GM23338 (cell line): ENCODE results near the gene TEKT5. TPM values are rescaled to one million over a fixed set of nuclear protein-coding genes. Genes with fewer than 3 reads are reported as not detected.

Experiments
- ATAC-seq: fragments of 200-7000 bp; cut with Tn5 transposase; 3 replicates; pipeline ENCODE4 v1.9.1; 2020
- DNase-seq: peaks from one replicate; pipeline ENCODE4 v3.0.0-alpha.2; 2015; ENCODE audit warnings: low spot score
- H2AFZ ChIP-seq: fragments of 200-600 bp; sonication (generic); 2 replicates; pipeline ENCODE4 v1.8.0; 2016; ENCODE audit warnings: antibody characterized with exemption, mild to moderate bottlenecking, moderate library complexity
- H3F3A ChIP-seq: fragments of 200-600 bp; sonication (generic); replicated peaks from 2 replicates; pipeline ENCODE4 v1.8.0; 2017; ENCODE audit warnings: antibody characterized with exemption, mixed run types, low read depth
- H3K27ac ChIP-seq: fragments of 200-600 bp; sonication (generic); 2 replicates; pipeline ENCODE4 v1.6.1; 2016; ENCODE audit warnings: low read depth
- H3K27me3 ChIP-seq: fragments of 200-600 bp; sonication (generic); 2 replicates; pipeline ENCODE4 v1.8.0; 2016; ENCODE audit warnings: mild to moderate bottlenecking, mixed run types, moderate library complexity; ENCODE audit not compliant: insufficient read depth
- H3K36me3 ChIP-seq: fragments of 200-600 bp; sonication (generic); 2 replicates; pipeline ENCODE4 v1.8.0; 2016; ENCODE audit warnings: mild to moderate bottlenecking; ENCODE audit not compliant: insufficient read depth
- H3K4me1 ChIP-seq: fragments of 200-600 bp; sonication (generic); 2 replicates; pipeline ENCODE4 v1.8.0; 2016; ENCODE audit warnings: mild to moderate bottlenecking, moderate library complexity; ENCODE audit not compliant: insufficient read depth
- H3K4me2 ChIP-seq: fragments of 200-600 bp; sonication (generic); 2 replicates; pipeline ENCODE4 v1.7.1; 2017; ENCODE audit warnings: mixed run types
- H3K4me3 ChIP-seq: fragments of 200-600 bp; sonication (generic); 2 replicates; pipeline ENCODE4 v1.6.1; 2016; ENCODE audit warnings: mixed run types
- H3K79me2 ChIP-seq: fragments of 200-600 bp; sonication (generic); replicated peaks from 2 replicates; pipeline ENCODE4 v1.8.0; 2017; ENCODE audit warnings: mild to moderate bottlenecking; ENCODE audit not compliant: insufficient read depth
- H3K9me2 ChIP-seq: fragments of 200-600 bp; sonication (generic); 2 replicates; pipeline ENCODE4 v1.8.0; 2017; ENCODE audit not compliant: insufficient read depth
- H4K20me1 ChIP-seq: fragments of 200-600 bp; sonication (generic); replicated peaks from 2 replicates; pipeline ENCODE4 v1.8.0; 2017; ENCODE audit warnings: mild to moderate bottlenecking; ENCODE audit not compliant: insufficient read depth
- H3K27ac Mint-ChIP-seq: 2 replicates; pipeline ENCODE4 v1.8.0; 2020; ENCODE audit warnings: inconsistent platforms, mild to moderate bottlenecking, moderate library complexity, mixed read lengths
- H3K27me3 Mint-ChIP-seq: 3 replicates; pipeline ENCODE4 v1.8.0; 2022; ENCODE audit warnings: low read depth, mild to moderate bottlenecking, moderate library complexity, mixed read lengths, inconsistent platforms; ENCODE audit not compliant: insufficient read depth, poor library complexity
- H3K36me3 Mint-ChIP-seq: 3 replicates; pipeline ENCODE4 v1.8.0; 2021; ENCODE audit warnings: low read depth, mild to moderate bottlenecking, inconsistent platforms, moderate library complexity, mixed read lengths
- H3K4me1 Mint-ChIP-seq: 3 replicates; pipeline ENCODE4 v1.8.0; 2020; ENCODE audit warnings: mild to moderate bottlenecking, inconsistent platforms, mixed read lengths
- H3K4me3 Mint-ChIP-seq: 3 replicates; pipeline ENCODE4 v1.8.0; 2021; ENCODE audit warnings: moderate library complexity, mild to moderate bottlenecking, inconsistent platforms, mixed read lengths
- H3K9me3 Mint-ChIP-seq: 3 replicates; pipeline ENCODE4 v1.8.0; 2020; ENCODE audit warnings: moderate library complexity, mild to moderate bottlenecking, inconsistent platforms, mixed read lengths
- CREB1 ChIP-seq: fragments of 250-450 bp; sonication (Bioruptor Pico); IDR thresholded peaks from 2 replicates; pipeline ENCODE4 v1.5.0; 2020; ENCODE audit warnings: low read depth, mild to moderate bottlenecking, moderate library complexity
- EZH2phosphoT487 ChIP-seq: fragments of 200-600 bp; sonication (generic); IDR thresholded peaks from one replicate; pipeline ENCODE4 v1.8.1; 2018; ENCODE audit warnings: antibody characterized with exemption; ENCODE audit not compliant: unreplicated experiment
- NANOG ChIP-seq: IDR thresholded peaks from 2 replicates; pipeline ENCODE4 v1.6.1; 2016; ENCODE audit warnings: antibody characterized with exemption, borderline replicate concordance
- STAT1 ChIP-seq: IDR thresholded peaks from one replicate; pipeline ENCODE4 v1.6.1; 2016; ENCODE audit warnings: antibody characterized with exemption; ENCODE audit not compliant: unreplicated experiment
- polyA plus RNA-seq: library from polyadenylated mRNA; unstranded; fragments of >200 nt; fragmentation: Nextera tagmentation; extraction: Ambion mirVana; gene quantifications from 2 replicates; pipeline ENCODE4 v1.2.1, GENCODE V29; 2016
- total RNA-seq: library from RNA; depleted of rRNA; stranded (reverse); fragments of >200 nt; shearing (Covaris generic); gene quantifications from 2 replicates; pipeline ENCODE4 v1.2.3, GENCODE V29; 2014
- TF ChIP-seq, protein P1 (sequence below), 2 experiments: fragments of 200-600 bp in 1 of 2; sonication (generic) in 1 of 2; conservative IDR thresholded peaks; 2 replicates each; pipeline versions ENCODE4 v1.5.1 to v1.6.1; 2016 to 2017; ENCODE audit warnings: antibody characterized with exemption in 2 of 2, low read depth in 2 of 2, mild to moderate bottlenecking in 2 of 2, moderate library complexity in 1 of 2
- TF ChIP-seq, protein P2 (sequence below): IDR thresholded peaks from 2 replicates; pipeline ENCODE4 v1.6.1; 2016; ENCODE audit warnings: antibody characterized with exemption
- TF ChIP-seq, protein P3 (sequence below): fragments of 250-450 bp; sonication (Bioruptor Pico); IDR thresholded peaks from 2 replicates; pipeline ENCODE4 v1.5.0; 2020; ENCODE audit warnings: mild to moderate bottlenecking, moderate library complexity

The TEKT5 gene
- total and polyA plus RNA-seq, 2 experiments from 2014 or later, result 0.52 TPM; not detected in 1

DNA sequence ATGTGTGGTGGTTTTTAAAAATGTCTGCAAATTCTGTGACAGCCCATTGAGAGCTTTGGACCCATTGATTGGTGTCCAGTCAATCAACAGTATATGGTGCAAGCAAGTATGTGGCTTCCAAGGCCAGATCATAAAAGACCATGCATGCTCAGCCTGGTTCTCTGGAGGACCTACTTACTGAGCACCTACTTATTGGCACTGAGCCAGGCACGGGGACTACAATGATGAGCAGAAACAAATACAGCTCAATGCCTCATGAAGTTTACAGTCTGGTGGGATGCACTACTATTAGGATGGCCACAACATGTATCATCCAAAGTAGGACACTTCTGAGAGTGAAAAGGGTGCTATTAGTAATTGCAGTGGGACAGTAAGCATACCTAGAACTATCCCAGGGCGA, 107.1 kb downstream of the TEKT5 start (continued):
- TF ChIP-seq, protein P1, sequence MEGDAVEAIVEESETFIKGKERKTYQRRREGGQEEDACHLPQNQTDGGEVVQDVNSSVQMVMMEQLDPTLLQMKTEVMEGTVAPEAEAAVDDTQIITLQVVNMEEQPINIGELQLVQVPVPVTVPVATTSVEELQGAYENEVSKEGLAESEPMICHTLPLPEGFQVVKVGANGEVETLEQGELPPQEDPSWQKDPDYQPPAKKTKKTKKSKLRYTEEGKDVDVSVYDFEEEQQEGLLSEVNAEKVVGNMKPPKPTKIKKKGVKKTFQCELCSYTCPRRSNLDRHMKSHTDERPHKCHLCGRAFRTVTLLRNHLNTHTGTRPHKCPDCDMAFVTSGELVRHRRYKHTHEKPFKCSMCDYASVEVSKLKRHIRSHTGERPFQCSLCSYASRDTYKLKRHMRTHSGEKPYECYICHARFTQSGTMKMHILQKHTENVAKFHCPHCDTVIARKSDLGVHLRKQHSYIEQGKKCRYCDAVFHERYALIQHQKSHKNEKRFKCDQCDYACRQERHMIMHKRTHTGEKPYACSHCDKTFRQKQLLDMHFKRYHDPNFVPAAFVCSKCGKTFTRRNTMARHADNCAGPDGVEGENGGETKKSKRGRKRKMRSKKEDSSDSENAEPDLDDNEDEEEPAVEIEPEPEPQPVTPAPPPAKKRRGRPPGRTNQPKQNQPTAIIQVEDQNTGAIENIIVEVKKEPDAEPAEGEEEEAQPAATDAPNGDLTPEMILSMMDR (conservative IDR thresholded peaks at IDR 0.05; ENCODE audit: low read depth in 2 of 2), result no peak
- TF ChIP-seq NANOG, result no peak
- TF ChIP-seq EZH2phosphoT487, result no peak
- no peak for TF ChIP-seq CREB1 (CRISPR knock-in tag)

- no peaks in the 10 kb centered on the region for H3K36me3 ChIP-seq
- no peaks in the 10 kb centered on the region; the same call in 2 of the 3 replicates for H3K9me3 Mint-ChIP-seq
- no peaks in the 10 kb centered on the region for H3K9me2 ChIP-seq
- H3K4me3 Mint-ChIP-seq, result no peak overlapping the region
- H3F3A ChIP-seq, result 0 out of 2 replicates have a peak, but pooled peaks cover 3% of the 10 kb centered on the region
- H3K27ac Mint-ChIP-seq, result no peak overlapping the region
- ATAC-seq (no peak), DNase-seq (no peak)
- H3K36me3 Mint-ChIP-seq, result no peaks in the 10 kb centered on the region; the same call in 2 of the 3 replicates
- no peak overlapping the region for H3K27ac ChIP-seq
- H3K4me1 ChIP-seq, result peaks cover 24% of the 10 kb centered on the region
- peak overlapping the region; percentile 29; the same call in 1 of the 2 replicates for H2AFZ ChIP-seq
- no peak for TF ChIP-seq STAT1
- TF ChIP-seq, protein P2, sequence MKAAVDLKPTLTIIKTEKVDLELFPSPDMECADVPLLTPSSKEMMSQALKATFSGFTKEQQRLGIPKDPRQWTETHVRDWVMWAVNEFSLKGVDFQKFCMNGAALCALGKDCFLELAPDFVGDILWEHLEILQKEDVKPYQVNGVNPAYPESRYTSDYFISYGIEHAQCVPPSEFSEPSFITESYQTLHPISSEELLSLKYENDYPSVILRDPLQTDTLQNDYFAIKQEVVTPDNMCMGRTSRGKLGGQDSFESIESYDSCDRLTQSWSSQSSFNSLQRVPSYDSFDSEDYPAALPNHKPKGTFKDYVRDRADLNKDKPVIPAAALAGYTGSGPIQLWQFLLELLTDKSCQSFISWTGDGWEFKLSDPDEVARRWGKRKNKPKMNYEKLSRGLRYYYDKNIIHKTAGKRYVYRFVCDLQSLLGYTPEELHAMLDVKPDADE, result no peak
- TF ChIP-seq, protein P3, sequence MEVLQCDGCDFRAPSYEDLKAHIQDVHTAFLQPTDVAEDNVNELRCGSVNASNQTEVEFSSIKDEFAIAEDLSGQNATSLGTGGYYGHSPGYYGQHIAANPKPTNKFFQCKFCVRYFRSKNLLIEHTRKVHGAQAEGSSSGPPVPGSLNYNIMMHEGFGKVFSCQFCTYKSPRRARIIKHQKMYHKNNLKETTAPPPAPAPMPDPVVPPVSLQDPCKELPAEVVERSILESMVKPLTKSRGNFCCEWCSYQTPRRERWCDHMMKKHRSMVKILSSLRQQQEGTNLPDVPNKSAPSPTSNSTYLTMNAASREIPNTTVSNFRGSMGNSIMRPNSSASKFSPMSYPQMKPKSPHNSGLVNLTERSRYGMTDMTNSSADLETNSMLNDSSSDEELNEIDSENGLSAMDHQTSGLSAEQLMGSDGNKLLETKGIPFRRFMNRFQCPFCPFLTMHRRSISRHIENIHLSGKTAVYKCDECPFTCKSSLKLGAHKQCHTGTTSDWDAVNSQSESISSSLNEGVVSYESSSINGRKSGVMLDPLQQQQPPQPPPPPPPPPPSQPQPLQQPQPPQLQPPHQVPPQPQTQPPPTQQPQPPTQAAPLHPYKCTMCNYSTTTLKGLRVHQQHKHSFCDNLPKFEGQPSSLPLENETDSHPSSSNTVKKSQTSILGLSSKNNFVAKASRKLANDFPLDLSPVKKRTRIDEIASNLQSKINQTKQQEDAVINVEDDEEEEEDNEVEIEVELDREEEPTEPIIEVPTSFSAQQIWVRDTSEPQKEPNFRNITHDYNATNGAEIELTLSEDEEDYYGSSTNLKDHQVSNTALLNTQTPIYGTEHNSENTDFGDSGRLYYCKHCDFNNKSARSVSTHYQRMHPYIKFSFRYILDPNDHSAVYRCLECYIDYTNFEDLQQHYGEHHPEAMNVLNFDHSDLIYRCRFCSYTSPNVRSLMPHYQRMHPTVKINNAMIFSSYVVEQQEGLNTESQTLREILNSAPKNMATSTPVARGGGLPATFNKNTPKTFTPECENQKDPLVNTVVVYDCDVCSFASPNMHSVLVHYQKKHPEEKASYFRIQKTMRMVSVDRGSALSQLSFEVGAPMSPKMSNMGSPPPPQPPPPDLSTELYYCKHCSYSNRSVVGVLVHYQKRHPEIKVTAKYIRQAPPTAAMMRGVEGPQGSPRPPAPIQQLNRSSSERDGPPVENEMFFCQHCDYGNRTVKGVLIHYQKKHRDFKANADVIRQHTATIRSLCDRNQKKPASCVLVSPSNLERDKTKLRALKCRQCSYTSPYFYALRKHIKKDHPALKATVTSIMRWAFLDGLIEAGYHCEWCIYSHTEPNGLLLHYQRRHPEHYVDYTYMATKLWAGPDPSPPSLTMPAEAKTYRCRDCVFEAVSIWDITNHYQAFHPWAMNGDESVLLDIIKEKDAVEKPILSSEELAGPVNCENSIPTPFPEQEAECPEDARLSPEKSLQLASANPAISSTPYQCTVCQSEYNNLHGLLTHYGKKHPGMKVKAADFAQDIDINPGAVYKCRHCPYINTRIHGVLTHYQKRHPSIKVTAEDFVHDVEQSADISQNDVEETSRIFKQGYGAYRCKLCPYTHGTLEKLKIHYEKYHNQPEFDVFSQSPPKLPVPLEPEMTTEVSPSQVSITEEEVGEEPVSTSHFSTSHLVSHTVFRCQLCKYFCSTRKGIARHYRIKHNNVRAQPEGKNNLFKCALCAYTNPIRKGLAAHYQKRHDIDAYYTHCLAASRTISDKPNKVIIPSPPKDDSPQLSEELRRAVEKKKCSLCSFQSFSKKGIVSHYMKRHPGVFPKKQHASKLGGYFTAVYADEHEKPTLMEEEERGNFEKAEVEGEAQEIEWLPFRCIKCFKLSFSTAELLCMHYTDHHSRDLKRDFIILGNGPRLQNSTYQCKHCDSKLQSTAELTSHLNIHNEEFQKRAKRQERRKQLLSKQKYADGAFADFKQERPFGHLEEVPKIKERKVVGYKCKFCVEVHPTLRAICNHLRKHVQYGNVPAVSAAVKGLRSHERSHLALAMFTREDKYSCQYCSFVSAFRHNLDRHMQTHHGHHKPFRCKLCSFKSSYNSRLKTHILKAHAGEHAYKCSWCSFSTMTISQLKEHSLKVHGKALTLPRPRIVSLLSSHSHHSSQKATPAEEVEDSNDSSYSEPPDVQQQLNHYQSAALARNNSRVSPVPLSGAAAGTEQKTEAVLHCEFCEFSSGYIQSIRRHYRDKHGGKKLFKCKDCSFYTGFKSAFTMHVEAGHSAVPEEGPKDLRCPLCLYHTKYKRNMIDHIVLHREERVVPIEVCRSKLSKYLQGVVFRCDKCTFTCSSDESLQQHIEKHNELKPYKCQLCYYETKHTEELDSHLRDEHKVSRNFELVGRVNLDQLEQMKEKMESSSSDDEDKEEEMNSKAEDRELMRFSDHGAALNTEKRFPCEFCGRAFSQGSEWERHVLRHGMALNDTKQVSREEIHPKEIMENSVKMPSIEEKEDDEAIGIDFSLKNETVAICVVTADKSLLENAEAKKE (CRISPR knock-in tag), result no peak
- H3K4me1 Mint-ChIP-seq, result peaks cover 28% of the 10 kb centered on the region
- no peak overlapping the region for H3K4me3 ChIP-seq
- H3K4me2 ChIP-seq, result no peak overlapping the region
- H4K20me1 ChIP-seq, result no peaks in the 10 kb centered on the region
- H3K27me3 ChIP-seq, result no peaks in the 10 kb centered on the region
- no peaks in the 10 kb centered on the region for H3K79me2 ChIP-seq
- peaks cover 12% of the 10 kb centered on the region for H3K27me3 Mint-ChIP-seq
Measured at GRCh38 chr16:10584981-10585438, 109.7 kb downstream of the TEKT5 start.
